Skeletal muscle tissue (tissue), 4 donors: Measurements from ENCODE around the gene RAC2. TPM values are rescaled to one million over a fixed set of nuclear protein-coding genes. Genes with fewer than 3 reads are reported as not detected.

Source experiments
- H3K27ac ChIP-seq: one replicate; pipeline ENCODE4 v1.7.0; 2013; ENCODE audit warnings: mild to moderate bottlenecking, low read depth, low read length, inconsistent platforms
- H3K27me3 ChIP-seq, 3 donors: one replicate each; pipeline ENCODE4 v1.7.0; 2013; ENCODE audit warnings: low read length in 3 of 3; ENCODE audit not compliant: control insufficient read depth in 3 of 3, insufficient read depth in 3 of 3
- H3K36me3 ChIP-seq, 3 donors: one replicate each; pipeline ENCODE4 v1.7.0; 2013; ENCODE audit warnings: low read length in 3 of 3; ENCODE audit not compliant: control insufficient read depth in 3 of 3, insufficient read depth in 3 of 3
- H3K4me1 ChIP-seq, 3 donors: one replicate each; pipeline ENCODE4 v1.7.0; 2013; ENCODE audit warnings: low read length in 3 of 3, mild to moderate bottlenecking in 3 of 3; ENCODE audit not compliant: control insufficient read depth in 3 of 3, insufficient read depth in 3 of 3
- H3K4me3 ChIP-seq, 3 donors: one replicate each; pipeline ENCODE4 v1.7.0; 2013; ENCODE audit warnings: low read length in 3 of 3
- H3K9ac ChIP-seq, 3 donors: one replicate each; pipeline ENCODE4 v1.7.0; 2013; ENCODE audit warnings: low read length in 3 of 3, mild to moderate bottlenecking in 3 of 3, moderate library complexity in 2 of 3, low read depth in 1 of 3
- H3K9me3 ChIP-seq, 3 donors: one replicate each; pipeline ENCODE4 v1.7.0; 2013; ENCODE audit warnings: low read length in 3 of 3; ENCODE audit not compliant: control insufficient read depth in 3 of 3
- total RNA-seq: library from RNA; depleted of rRNA; stranded (reverse); fragments of >200 nt; gene quantifications from one replicate; pipeline ENCODE4 v1.2.3, GENCODE V29; 2014
- donor health status: Osteomylitis.

Gene RAC2
- total RNA-seq, 1 donor from 2014 or later = 0.52 TPM

DNA sequence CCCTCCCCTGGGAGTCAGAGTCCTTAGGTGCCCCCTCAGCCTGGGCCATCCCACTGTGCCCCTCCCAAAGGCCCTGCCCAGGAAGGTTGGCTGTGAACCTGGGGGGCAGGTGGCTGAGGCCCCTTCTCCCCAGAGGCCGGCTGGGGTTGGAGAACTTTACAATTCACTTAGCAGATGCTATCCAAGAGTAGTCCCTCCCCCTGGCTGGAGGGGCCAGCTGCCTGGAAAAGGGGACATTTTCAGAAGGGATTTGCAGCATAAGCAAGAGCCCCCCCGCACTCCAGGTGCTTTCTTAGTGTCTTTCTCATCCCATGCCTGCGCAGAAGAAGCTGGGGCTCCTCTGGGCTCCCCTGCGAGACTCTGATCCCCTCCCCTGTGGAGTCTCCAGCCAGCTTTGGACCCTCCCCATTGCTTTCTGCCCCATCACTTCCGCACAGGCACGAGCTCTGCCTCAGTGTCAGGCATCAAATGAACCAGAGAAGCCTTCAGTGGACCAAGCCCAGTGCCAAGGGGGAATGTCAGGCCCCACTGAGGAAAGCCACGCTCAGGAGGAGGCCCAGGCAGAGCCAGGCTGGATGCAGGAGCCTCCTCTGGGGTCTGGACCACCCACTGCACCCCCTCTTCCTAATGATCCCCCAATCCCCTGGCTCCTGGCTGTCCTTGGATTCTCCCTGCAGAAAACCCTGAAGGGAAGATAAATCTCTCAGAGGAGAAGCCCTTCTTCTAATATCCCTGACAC lies 35.5 kb downstream of the RAC2 start:
- no peak overlapping the region for H3K27ac ChIP-seq
- no peaks in the 10 kb centered on the region for H3K9me3 ChIP-seq
- H3K36me3 ChIP-seq = no peaks in the 10 kb centered on the region
- no peaks in the 10 kb centered on the region for H3K4me1 ChIP-seq
- no peak overlapping the region for H3K4me3 ChIP-seq
- H3K9ac ChIP-seq = no peak overlapping the region
- peaks cover 16 to 34% (median 30%) of the 10 kb centered on the region in 3 donors for H3K27me3 ChIP-seq

- H3K9ac ChIP-seq = no peak overlapping the region
- H3K27me3 ChIP-seq = peaks cover 11 to 31% (median 30%) of the 10 kb centered on the region in 3 donors
- H3K36me3 ChIP-seq = no peaks in the 10 kb centered on the region
- no peak overlapping the region for H3K27ac ChIP-seq
- no peaks in the 10 kb centered on the region for H3K9me3 ChIP-seq
- H3K4me1 ChIP-seq = no peaks in the 10 kb centered on the region
- no peak overlapping the region for H3K4me3 ChIP-seq
These were observed 36.1 kb downstream of the RAC2 start for GRCh38 chr22:37207981-37208380.

DNA sequence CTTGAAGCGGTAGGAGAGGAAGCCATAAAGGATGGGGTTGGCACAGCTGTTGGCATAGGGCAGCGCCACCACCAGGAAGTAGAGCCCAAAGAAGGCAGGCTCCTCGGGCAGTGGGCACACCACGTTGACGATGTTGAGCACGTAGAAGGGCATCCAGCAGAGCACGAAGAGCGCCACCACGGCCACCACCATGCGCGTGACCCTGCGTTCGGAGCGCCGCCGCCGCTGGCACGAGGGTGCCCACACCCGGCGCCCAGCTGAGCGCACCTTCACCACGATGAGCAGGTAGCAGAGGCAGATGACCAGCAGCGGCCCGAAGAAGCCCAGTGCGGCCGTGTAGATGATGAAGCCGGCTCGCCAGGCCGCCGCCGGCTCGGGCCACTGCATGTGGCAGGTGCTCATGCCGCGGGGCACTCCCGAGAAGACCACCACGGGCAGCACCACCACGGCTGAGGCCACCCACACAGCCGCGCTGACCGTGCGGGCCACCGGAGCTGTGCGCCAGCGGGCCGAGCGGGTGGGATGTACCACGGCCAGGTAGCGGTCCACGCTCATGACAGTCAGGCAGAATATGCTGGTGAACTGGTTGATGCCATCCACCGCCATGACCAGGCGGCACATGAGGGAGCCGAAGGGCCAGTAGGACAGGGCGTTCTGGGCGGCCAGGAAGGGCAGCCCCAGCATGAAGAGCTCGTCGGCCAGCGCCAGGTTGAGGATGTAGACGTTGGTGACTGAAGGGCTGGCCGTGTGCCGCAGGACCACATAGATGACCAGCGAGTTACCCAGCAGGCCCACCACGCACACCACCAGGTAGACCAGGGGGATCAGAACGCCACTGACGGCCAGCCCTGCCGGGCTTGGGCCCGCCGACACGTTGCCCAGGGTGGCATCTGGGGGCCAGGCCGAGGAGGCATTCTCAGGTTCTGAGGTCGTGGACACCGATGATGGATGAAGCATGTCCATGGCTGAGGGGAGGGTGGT lies 36.9 kb downstream of the RAC2 start:
- Histone ChIP-seq H3K9me3 (no peaks in the 10 kb centered on the region), H3K36me3 (no peaks in the 10 kb centered on the region), H3K27me3 (peaks cover 11 to 31% (median 25%) of the 10 kb centered on the region in 3 donors)

DNA sequence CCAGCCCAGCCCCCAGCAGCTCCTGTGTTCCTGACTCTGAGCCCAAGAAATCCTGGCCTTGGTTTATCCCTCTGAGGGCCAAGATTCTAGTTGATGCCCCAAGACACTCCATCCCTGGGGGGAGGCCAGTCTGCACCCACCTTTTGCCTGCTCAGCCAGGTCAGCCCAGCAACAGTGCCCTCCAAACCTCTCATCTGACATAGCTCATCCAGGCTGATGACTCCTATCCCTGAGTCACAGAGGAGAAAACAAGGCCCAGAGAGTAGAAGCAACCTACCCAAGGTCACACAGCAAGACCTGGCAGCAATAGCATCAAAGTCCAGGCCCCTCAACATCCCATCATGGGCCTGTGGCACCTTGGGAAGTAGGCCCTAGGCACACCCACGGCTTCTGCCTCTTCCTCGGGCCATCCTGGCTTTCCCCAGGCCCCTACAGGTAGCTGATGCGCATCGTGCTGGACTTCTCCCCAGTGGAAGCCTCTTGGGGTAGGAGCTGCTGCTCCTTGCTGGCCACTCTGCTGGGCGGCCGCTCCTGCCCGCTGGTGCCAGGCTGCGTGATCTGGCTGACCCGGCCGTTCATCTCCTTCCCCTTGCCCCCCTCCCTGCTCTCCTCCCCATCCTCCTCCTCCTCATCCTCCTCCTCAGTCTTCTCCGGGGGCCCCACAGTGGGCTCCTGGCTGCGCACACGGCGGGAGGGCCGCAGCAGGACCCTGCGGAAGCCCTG lies 37.8 kb downstream of the RAC2 start:
- Histone ChIP-seq H3K27me3 (peaks cover 9 to 25% (median 20%) of the 10 kb centered on the region in 3 donors), H3K27ac (no peak overlapping the region), H3K9ac (no peak overlapping the region), H3K36me3 (no peaks in the 10 kb centered on the region), H3K9me3 (no peaks in the 10 kb centered on the region), H3K4me3 (no peak overlapping the region), H3K4me1 (no peaks in the 10 kb centered on the region)

More for the DNA sequence above, 36.9 kb downstream of the RAC2 start:
- Histone ChIP-seq H3K4me1 (no peaks in the 10 kb centered on the region), H3K9ac (no peak overlapping the region), H3K4me3 (no peak overlapping the region), H3K27ac (no peak overlapping the region)

- Histone ChIP-seq H3K27ac (no peak overlapping the region), H3K36me3 (no peaks in the 10 kb centered on the region), H3K27me3 (peaks cover 0 to 13% (median 7%) of the 10 kb centered on the region in 3 donors), H3K4me1 (no peaks in the 10 kb centered on the region), H3K9ac (no peak overlapping the region), H3K4me3 (no peak overlapping the region), H3K9me3 (no peaks in the 10 kb centered on the region)
These were observed 39.0 kb downstream of the RAC2 start for GRCh38 chr22:37205046-37205445.

GRCh38 chr22:37204045-37204655 lies 39.9 kb downstream of the RAC2 start:
- Histone ChIP-seq H3K27me3 (peaks cover 0 to 7% (median 3%) of the 10 kb centered on the region in 3 donors), H3K4me1 (peaks cover 5 to 6% (median 6%) of the 10 kb centered on the region in 3 donors), H3K9me3 (no peaks in the 10 kb centered on the region), H3K27ac (no peak overlapping the region), H3K4me3 (no peak overlapping the region), H3K36me3 (no peaks in the 10 kb centered on the region), H3K9ac (no peak overlapping the region)

GRCh38 chr22:37203354-37204044 lies 40.6 kb downstream of the RAC2 start:
- Histone ChIP-seq H3K27me3 (peaks cover 0 to 4% (median 2%) of the 10 kb centered on the region in 3 donors), H3K27ac (no peak overlapping the region), H3K36me3 (no peaks in the 10 kb centered on the region), H3K4me3 (no peak overlapping the region), H3K9me3 (no peaks in the 10 kb centered on the region), H3K9ac (no peak overlapping the region), H3K4me1 (peaks cover 9 to 11% (median 10%) of the 10 kb centered on the region in 3 donors)

- Histone ChIP-seq H3K27me3 (peaks cover 0 to 2% (median 0%) of the 10 kb centered on the region in 3 donors), H3K9me3 (no peaks in the 10 kb centered on the region), H3K36me3 (no peaks in the 10 kb centered on the region), H3K9ac (no peak overlapping the region), H3K27ac (no peak overlapping the region), H3K4me3 (no peak overlapping the region), H3K4me1 (peaks cover 16 to 18% (median 16%) of the 10 kb centered on the region in 3 donors)
These were observed 41.4 kb downstream of the RAC2 start for GRCh38 chr22:37202716-37203115.

- peaks cover 22 to 24% (median 23%) of the 10 kb centered on the region in 3 donors for H3K4me1 ChIP-seq
- no peak overlapping the region for H3K9ac ChIP-seq
- no peak overlapping the region for H3K4me3 ChIP-seq
- no peaks in the 10 kb centered on the region for H3K36me3 ChIP-seq
- no peak overlapping the region for H3K27ac ChIP-seq
- peaks cover 0 to 2% (median 0%) of the 10 kb centered on the region in 3 donors for H3K27me3 ChIP-seq
- H3K9me3 ChIP-seq = no peaks in the 10 kb centered on the region
These were observed 42.0 kb downstream of the RAC2 start for GRCh38 chr22:37202001-37202555.
